G401.6 (cell line): ENCODE results near the gene METTL14.
"Not testable (repeated sequence)": the region's sequence is repeated elsewhere in the genome, so short reads cannot be mapped to it uniquely, and the experiment has no call there.

Source experiments
- FAIRE-seq: peaks from 2 replicates; lab custom pipeline; 2012; peaks lifted over from hg19 to GRCh38; lab: Jason Lieb, UNC

METTL14 gene

GRCh38 chr4:118684873-118685811 is at the start of gene METTL14:
Gene METTL14, plus strand, starts transcription at chr4:118685392. Its CDS starts 143 bp downstream, at chr4:118685535.
- peak; percentile 95 for FAIRE-seq

DNA sequence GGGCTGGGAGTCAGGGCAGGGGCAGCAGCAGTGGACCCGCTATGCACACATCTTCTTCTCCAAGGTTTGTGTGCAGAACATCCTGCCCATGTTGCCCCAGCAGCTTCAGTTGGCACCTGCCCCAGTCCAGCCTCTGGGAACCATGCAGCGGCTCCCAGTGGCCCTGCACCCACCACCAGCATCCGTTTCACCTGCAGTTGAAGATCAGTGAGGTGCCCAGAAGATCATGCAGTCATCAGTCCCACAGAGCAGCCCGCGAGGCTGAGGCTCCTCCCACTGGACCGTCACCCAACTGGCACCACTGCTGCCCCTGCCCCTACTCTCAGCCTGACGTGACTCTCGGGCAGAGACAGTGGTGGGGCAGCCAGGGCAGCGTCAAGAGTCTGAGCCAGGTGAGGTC is 49.1 kb upstream of the METTL14 start:
- FAIRE-seq, result not testable (repeated sequence)

- not testable (repeated sequence) for FAIRE-seq
Measured at GRCh38 chr4:118664665-118665064, 20.5 kb upstream of the METTL14 start.

GRCh38 chr4:118669220-118669619 is 16.0 kb upstream of the METTL14 start:
- FAIRE-seq, result not testable (repeated sequence)

GRCh38 chr4:118670968-118671367 is 14.2 kb upstream of the METTL14 start:
- not testable (repeated sequence) for FAIRE-seq

DNA sequence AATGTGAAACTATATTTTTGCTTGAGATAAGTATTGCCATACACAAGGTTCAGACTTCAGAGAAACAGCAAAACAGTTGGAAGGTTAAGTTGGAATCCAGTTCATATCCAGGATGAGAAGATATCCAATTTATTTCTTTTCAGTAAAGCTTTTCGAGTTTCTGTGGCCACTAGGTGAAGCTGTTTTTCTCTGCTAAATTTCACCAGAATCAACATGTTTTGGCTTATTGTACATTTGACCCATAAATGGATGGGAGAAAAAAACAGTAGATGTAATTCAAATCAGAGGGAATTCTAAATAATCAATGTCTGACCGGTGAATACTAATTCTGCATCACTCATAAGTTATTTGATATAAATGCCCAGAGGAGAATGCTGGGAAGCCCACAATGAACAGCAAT is 9.1 kb upstream of the METTL14 start:
- no peak for FAIRE-seq

GRCh38 chr4:118680808-118681207 is 4.4 kb upstream of the METTL14 start:
- FAIRE-seq, result no peak

GRCh38 chr4:118682928-118683327 is 2.3 kb upstream of the METTL14 start:
- FAIRE-seq, result no peak

GRCh38 chr4:118683513-118683912 is 1.7 kb upstream of the METTL14 start:
- FAIRE-seq, result no peak

DNA sequence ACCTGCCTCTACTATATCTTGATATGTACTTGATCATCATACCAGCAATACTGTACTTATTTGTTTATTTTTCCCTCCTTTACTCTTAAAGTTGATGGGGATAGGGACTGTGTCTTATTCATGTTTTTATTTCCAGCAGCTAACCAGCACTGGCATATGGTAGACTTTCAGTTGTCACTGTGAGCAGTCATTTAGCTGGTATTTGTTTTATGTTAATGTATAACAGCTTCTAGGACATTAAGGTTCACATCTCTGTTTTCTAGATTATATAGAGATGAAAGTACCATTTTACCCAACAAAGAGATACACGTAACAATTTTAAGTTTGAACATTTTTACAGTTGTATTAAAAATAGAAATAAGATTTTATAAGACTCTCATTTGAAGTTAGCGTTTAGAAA is 17.9 kb downstream of the METTL14 start:
- FAIRE-seq, result peak; percentile 60

DNA sequence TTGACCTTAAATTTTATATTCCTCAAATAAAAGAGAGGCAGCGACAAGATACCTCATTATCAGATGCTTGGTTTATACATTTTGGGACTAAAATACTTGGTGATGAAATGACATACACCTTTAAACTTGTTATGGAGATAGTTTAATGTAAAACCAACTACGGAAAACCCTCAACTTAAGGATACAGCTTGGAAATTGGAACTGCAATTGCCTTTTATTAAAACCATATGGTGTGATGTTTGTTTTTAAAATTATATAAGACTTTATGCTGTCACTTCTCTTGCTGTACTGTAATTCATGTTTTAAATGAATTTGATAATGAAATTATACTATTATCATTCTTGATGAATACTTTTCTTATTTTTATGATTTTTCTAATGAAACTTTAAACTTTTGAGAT is 25.9 kb downstream of the METTL14 start:
- peak; percentile 42 for FAIRE-seq

GRCh38 chr4:118712872-118713271 is 27.7 kb downstream of the METTL14 start:
- FAIRE-seq, result no peak

DNA sequence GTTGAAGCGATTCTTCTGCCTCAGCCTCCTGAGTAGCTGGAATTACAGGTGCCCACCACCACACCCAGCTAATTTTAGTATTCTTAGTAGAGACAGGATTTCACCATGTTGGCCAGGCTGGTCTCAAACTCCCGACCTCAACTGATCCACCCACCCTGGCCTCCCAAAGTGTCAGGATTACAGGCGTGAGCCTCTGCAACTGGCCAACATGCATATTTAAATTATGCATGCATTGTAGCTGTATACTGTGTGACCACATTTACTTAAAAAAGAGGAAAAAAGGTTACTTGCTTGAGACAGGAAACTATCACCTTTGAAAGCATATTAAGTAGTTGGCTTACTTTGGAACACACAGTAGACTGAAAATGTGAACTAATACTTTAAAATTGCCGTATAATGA is 29.5 kb downstream of the METTL14 start:
- FAIRE-seq, result no peak

DNA sequence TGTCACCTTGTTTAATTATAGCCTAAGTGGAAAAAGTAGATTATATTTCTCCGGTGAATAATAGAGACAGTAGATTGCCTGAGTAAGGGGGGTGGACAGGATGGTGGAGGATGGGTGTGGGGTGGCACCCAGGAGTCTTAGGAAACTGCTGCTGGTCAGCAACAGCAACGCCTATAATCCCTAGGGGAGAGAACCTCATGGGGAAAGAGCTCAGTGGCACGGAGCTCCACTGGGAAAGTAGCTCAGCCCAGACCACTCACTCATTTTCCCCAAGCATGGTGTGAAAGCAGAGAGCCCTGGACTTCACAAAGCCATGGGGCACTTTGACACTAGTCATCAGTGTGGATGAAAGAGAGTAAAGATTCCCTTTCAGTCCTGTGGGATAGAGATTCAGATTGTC is 31.1 kb downstream of the METTL14 start:
- no peak for FAIRE-seq

DNA sequence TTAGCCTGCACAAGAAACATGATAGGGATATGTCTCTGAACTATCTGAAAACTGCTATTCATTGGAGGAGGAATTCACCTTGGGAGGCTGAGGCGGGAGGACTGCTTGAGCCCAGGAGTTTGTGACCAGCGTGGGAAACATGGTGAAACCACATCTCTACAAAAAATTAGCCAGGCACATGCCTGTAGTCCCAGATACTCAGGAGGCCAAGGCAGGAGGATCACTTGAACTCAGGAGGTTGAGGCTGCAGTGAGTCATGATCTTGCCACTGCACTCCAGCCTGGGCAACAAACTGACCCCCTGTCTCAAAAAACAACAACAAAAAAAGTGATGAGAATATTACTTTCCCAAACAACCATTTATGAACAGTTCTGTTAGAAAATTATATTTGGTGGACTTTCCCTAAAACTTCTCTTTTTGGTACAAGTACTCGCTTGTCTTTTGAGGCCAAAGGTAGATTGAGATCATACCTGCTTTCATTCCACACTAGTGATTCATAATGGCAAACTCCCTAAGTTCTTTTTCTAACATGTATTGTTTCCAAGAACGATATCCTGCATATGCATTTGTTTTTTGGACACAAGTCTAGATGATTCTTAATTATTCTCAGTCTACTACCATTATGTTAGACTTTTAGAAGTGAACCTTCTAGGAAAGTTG is 33.4 kb downstream of the METTL14 start:
- FAIRE-seq, result no peak

GRCh38 chr4:118721752-118722151 is 36.6 kb downstream of the METTL14 start:
- no peak for FAIRE-seq

- no peak for FAIRE-seq
Measured at GRCh38 chr4:118723369-118723768, 38.2 kb downstream of the METTL14 start.

GRCh38 chr4:118727360-118727759 is 42.2 kb downstream of the METTL14 start:
- FAIRE-seq, result no peak

GRCh38 chr4:118729287-118730286 is 44.4 kb downstream of the METTL14 start:
- no peak for FAIRE-seq

- no peak for FAIRE-seq
Measured at GRCh38 chr4:118730683-118731082, 45.5 kb downstream of the METTL14 start.

DNA sequence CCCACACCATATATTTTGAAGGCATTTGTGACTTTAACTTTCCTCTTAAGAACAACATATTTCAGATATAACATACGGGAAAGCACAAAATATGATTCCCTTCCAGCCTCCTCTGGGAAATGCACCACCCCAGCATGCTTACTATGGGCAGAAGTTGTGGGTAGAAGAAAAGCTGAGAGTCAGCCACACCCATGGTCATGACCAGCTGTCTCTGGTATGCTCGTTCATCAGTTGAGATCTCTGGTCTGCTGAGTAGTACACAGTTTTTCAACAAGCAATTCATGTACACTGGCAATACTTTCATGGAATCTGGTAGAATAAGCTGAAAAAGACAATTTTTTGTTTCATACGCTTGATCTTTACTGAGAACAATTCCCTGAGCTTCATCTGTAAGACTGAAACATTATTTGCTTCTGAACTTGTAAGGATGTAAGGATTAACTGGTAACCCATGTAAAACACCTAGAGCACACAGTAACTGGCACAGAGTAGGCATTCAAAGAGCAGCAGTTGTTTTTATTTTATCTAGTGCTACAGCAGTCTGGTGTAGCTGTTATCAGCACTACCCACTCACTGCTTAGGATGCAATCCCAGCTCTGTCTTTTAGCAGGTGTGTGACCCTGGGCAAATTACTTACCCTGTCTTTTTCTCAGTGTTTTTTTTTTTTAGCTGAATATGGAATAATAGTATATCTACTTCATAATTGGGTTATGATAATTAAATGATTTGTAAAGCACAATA is 47.6 kb downstream of the METTL14 start:
- FAIRE-seq, result no peak
